Natural killer cell (primary cell): ENCODE results near the gene NEDD9. TPM values are rescaled to one million over a fixed set of nuclear protein-coding genes. Genes with fewer than 3 reads are reported as not detected.

Experiments
- ATAC-seq, 3 donors: fragments of 150-1000 bp in 2 of 3; fragments of 200-7000 bp in 1 of 3; cut with Tn5 transposase; 1 replicate in 1 of 3; 2 replicates in 2 of 3; pipeline ENCODE4 v1.10.0; 2021; ENCODE audit warnings: mild to moderate bottlenecking in 2 of 3, moderate library complexity in 2 of 3
- DNase-seq, 2 donors: peaks; one replicate each; pipeline versions ENCODE4 v3.0.0 to v3.0.0-alpha.2; 2013 to 2021; ENCODE audit warnings: mixed read lengths in 1 of 2
- H3K27ac ChIP-seq: one replicate; pipeline ENCODE4 v1.5.1; 2013; ENCODE audit warnings: mild to moderate bottlenecking, low read length
- H3K27me3 ChIP-seq: one replicate; pipeline ENCODE4 v1.6.1; 2013; ENCODE audit warnings: low read length; ENCODE audit not compliant: control insufficient read depth, insufficient read depth
- H3K36me3 ChIP-seq: one replicate; pipeline ENCODE4 v1.6.1; 2013; ENCODE audit warnings: low read length; ENCODE audit not compliant: control insufficient read depth, insufficient read depth
- H3K4me1 ChIP-seq: one replicate; pipeline ENCODE4 v1.6.1; 2013; ENCODE audit warnings: low read length; ENCODE audit not compliant: control insufficient read depth, insufficient read depth
- H3K4me3 ChIP-seq: one replicate; pipeline ENCODE4 v1.5.1; 2013; ENCODE audit warnings: low read length
- H3K9me3 ChIP-seq: one replicate; pipeline ENCODE4 v1.6.1; 2013; ENCODE audit warnings: low read length; ENCODE audit not compliant: control insufficient read depth, insufficient read depth
- H3K27ac Mint-ChIP-seq, 2 donors: one replicate each; pipeline ENCODE4 v1.8.0; 2022; ENCODE audit warnings: mild to moderate bottlenecking in 2 of 2, mixed read lengths in 2 of 2, moderate library complexity in 1 of 2
- H3K27me3 Mint-ChIP-seq, 2 donors: one replicate each; pipeline ENCODE4 v1.8.0; 2022; ENCODE audit warnings: low read depth in 2 of 2, mixed read lengths in 2 of 2
- H3K36me3 Mint-ChIP-seq: one replicate; pipeline ENCODE4 v1.8.0; 2022; ENCODE audit warnings: mixed read lengths
- H3K4me1 Mint-ChIP-seq, 2 donors: one replicate each; pipeline ENCODE4 v1.8.0; 2022; ENCODE audit warnings: mixed read lengths in 2 of 2
- H3K4me3 Mint-ChIP-seq: one replicate; pipeline ENCODE4 v1.8.0; 2022; ENCODE audit warnings: mild to moderate bottlenecking, moderate library complexity, mixed read lengths
- H3K9me3 Mint-ChIP-seq, 2 donors: one replicate each; pipeline ENCODE4 v1.8.0; 2022; ENCODE audit warnings: mixed read lengths in 2 of 2
- CTCF ChIP-seq: fragments of 200-600 bp; IDR thresholded peaks from one replicate; pipeline ENCODE4 v1.8.0; 2022; ENCODE audit warnings: antibody characterized with exemption
- WGBS: methylation state at CpG from one replicate; pipeline ENCODE4 v1.1.7; 2013; ENCODE audit warnings: missing lambda C conversion rate; ENCODE audit not compliant: insufficient coverage; 5-methylcytosine and 5-hydroxymethylcytosine counted together
- intact Hi-C: fragments of 100-400 bp; cut with micrococcal nuclease; formaldehyde crosslinking; loops from one replicate; pipeline ENCODE4 v1.14.2; 2022
- total RNA-seq, 4 donors: library from RNA; stranded (reverse); fragments of 120-200 nt in 1 of 4; gene quantifications; one replicate each; pipeline versions ENCODE4 v1.2.3 to v1.2.4, GENCODE V29; 2013 to 2022

NEDD9 gene
- total RNA-seq, 3 donors from 2014 or later (not counting 1 experiment from before 2014, with no cell fraction given): 106 to 110 (median 107) TPM

GRCh38 chr6:11248974-11249761 is 16.7 kb upstream of the NEDD9 start:
- H3K36me3 Mint-ChIP-seq: peaks cover 20% of the 10 kb centered on the region

GRCh38 chr6:11246722-11247121 is 14.3 kb upstream of the NEDD9 start:
- WGBS: 95% methylated on average over 6 of the region's 6 CpGs
- intact Hi-C loops: no loop called here

More at GRCh38 chr6:11248974-11249761, 16.7 kb upstream of the NEDD9 start:
- no peak overlapping the region for H3K4me3 Mint-ChIP-seq
- intact Hi-C loops: no loop called here
- no peak for TF ChIP-seq CTCF
- H3K9me3 ChIP-seq: peaks cover 6% of the 10 kb centered on the region
- no peaks in the 10 kb centered on the region for H3K27me3 Mint-ChIP-seq
- no peak for ATAC-seq
- H3K4me1 Mint-ChIP-seq: peaks cover 33% of the 10 kb centered on the region in 2 donors
- DNase-seq: no peak
- H3K27ac Mint-ChIP-seq: peak overlapping the region in 1 of 2 donors; percentile 14
- no peaks in the 10 kb centered on the region for H3K4me1 ChIP-seq
- 97% methylated on average over 3 of the region's 3 CpGs for WGBS
- H3K4me3 ChIP-seq: no peak overlapping the region
- no peaks in the 10 kb centered on the region for H3K27me3 ChIP-seq
- no peak overlapping the region for H3K27ac ChIP-seq
- H3K9me3 Mint-ChIP-seq: no peaks in the 10 kb centered on the region
- peaks cover 31% of the 10 kb centered on the region for H3K36me3 ChIP-seq

GRCh38 chr6:11245381-11246256 is 13.2 kb upstream of the NEDD9 start:
- ATAC-seq: no peak
- no peak overlapping the region for H3K27ac Mint-ChIP-seq
- Histone ChIP-seq H3K27ac (no peak overlapping the region), H3K27me3 (no peaks in the 10 kb centered on the region), H3K9me3 (peaks cover 6% of the 10 kb centered on the region), H3K4me1 (no peaks in the 10 kb centered on the region), H3K36me3 (peaks cover 21% of the 10 kb centered on the region), H3K4me3 (no peak overlapping the region)
- H3K27me3 Mint-ChIP-seq: no peaks in the 10 kb centered on the region
- no peak overlapping the region for H3K4me3 Mint-ChIP-seq
- 95% methylated on average over 1 of the region's 9 CpGs for WGBS
- peaks cover 24% of the 10 kb centered on the region for H3K36me3 Mint-ChIP-seq
- intact Hi-C loops: no loop called here
- TF ChIP-seq CTCF: no peak
- DNase-seq: no peak
- H3K4me1 Mint-ChIP-seq: peaks cover 37 to 45% of the 10 kb centered on the region in 2 donors
- H3K9me3 Mint-ChIP-seq: no peaks in the 10 kb centered on the region

More at GRCh38 chr6:11246722-11247121, 14.3 kb upstream of the NEDD9 start:
- Mint-ChIP-seq H3K27ac (no peak overlapping the region), H3K27me3 (no peaks in the 10 kb centered on the region), H3K36me3 (peaks cover 29% of the 10 kb centered on the region), H3K4me1 (peaks cover 42 to 43% of the 10 kb centered on the region in 2 donors), H3K4me3 (no peak overlapping the region), H3K9me3 (no peaks in the 10 kb centered on the region)
- H3K27ac ChIP-seq: no peak overlapping the region
- H3K9me3 ChIP-seq: peaks cover 6% of the 10 kb centered on the region
- H3K4me3 ChIP-seq: no peak overlapping the region
- no peak for TF ChIP-seq CTCF
- ATAC-seq (no peak), DNase-seq (no peak)
- H3K4me1 ChIP-seq: no peaks in the 10 kb centered on the region
- H3K36me3 ChIP-seq: peaks cover 32% of the 10 kb centered on the region
- H3K27me3 ChIP-seq: no peaks in the 10 kb centered on the region
